GM23338 (cell line): ENCODE measurements around the gene SNRPA1. TPM values are rescaled to one million over a fixed set of nuclear protein-coding genes. Genes with fewer than 3 reads are reported as not detected.
A peak's percentile ranks its signal among the peaks of the same experiment; 100 is the strongest.

Source experiments
- ATAC-seq: fragments of 200-7000 bp; cut with Tn5 transposase; 3 replicates; pipeline ENCODE4 v1.9.1; 2020
- DNase-seq: peaks from one replicate; pipeline ENCODE4 v3.0.0-alpha.2; 2015; ENCODE audit warnings: low spot score
- H2AFZ ChIP-seq: fragments of 200-600 bp; sonication (generic); 2 replicates; pipeline ENCODE4 v1.8.0; 2016; ENCODE audit warnings: antibody characterized with exemption, mild to moderate bottlenecking, moderate library complexity
- H3F3A ChIP-seq: fragments of 200-600 bp; sonication (generic); replicated peaks from 2 replicates; pipeline ENCODE4 v1.8.0; 2017; ENCODE audit warnings: antibody characterized with exemption, mixed run types, low read depth
- H3K27ac ChIP-seq: fragments of 200-600 bp; sonication (generic); 2 replicates; pipeline ENCODE4 v1.6.1; 2016; ENCODE audit warnings: low read depth
- H3K27me3 ChIP-seq: fragments of 200-600 bp; sonication (generic); 2 replicates; pipeline ENCODE4 v1.8.0; 2016; ENCODE audit warnings: mild to moderate bottlenecking, mixed run types, moderate library complexity; ENCODE audit not compliant: insufficient read depth
- H3K36me3 ChIP-seq: fragments of 200-600 bp; sonication (generic); 2 replicates; pipeline ENCODE4 v1.8.0; 2016; ENCODE audit warnings: mild to moderate bottlenecking; ENCODE audit not compliant: insufficient read depth
- H3K4me1 ChIP-seq: fragments of 200-600 bp; sonication (generic); 2 replicates; pipeline ENCODE4 v1.8.0; 2016; ENCODE audit warnings: mild to moderate bottlenecking, moderate library complexity; ENCODE audit not compliant: insufficient read depth
- H3K4me2 ChIP-seq: fragments of 200-600 bp; sonication (generic); 2 replicates; pipeline ENCODE4 v1.7.1; 2017; ENCODE audit warnings: mixed run types
- H3K4me3 ChIP-seq: fragments of 200-600 bp; sonication (generic); 2 replicates; pipeline ENCODE4 v1.6.1; 2016; ENCODE audit warnings: mixed run types
- H3K79me2 ChIP-seq: fragments of 200-600 bp; sonication (generic); replicated peaks from 2 replicates; pipeline ENCODE4 v1.8.0; 2017; ENCODE audit warnings: mild to moderate bottlenecking; ENCODE audit not compliant: insufficient read depth
- H3K9me2 ChIP-seq: fragments of 200-600 bp; sonication (generic); 2 replicates; pipeline ENCODE4 v1.8.0; 2017; ENCODE audit not compliant: insufficient read depth
- H4K20me1 ChIP-seq: fragments of 200-600 bp; sonication (generic); replicated peaks from 2 replicates; pipeline ENCODE4 v1.8.0; 2017; ENCODE audit warnings: mild to moderate bottlenecking; ENCODE audit not compliant: insufficient read depth
- H3K27ac Mint-ChIP-seq: 2 replicates; pipeline ENCODE4 v1.8.0; 2020; ENCODE audit warnings: inconsistent platforms, mild to moderate bottlenecking, moderate library complexity, mixed read lengths
- H3K27me3 Mint-ChIP-seq: 3 replicates; pipeline ENCODE4 v1.8.0; 2022; ENCODE audit warnings: low read depth, mild to moderate bottlenecking, moderate library complexity, mixed read lengths, inconsistent platforms; ENCODE audit not compliant: insufficient read depth, poor library complexity
- H3K36me3 Mint-ChIP-seq: 3 replicates; pipeline ENCODE4 v1.8.0; 2021; ENCODE audit warnings: low read depth, mild to moderate bottlenecking, inconsistent platforms, moderate library complexity, mixed read lengths
- H3K4me1 Mint-ChIP-seq: 3 replicates; pipeline ENCODE4 v1.8.0; 2020; ENCODE audit warnings: mild to moderate bottlenecking, inconsistent platforms, mixed read lengths
- H3K4me3 Mint-ChIP-seq: 3 replicates; pipeline ENCODE4 v1.8.0; 2021; ENCODE audit warnings: moderate library complexity, mild to moderate bottlenecking, inconsistent platforms, mixed read lengths
- H3K9me3 Mint-ChIP-seq: 3 replicates; pipeline ENCODE4 v1.8.0; 2020; ENCODE audit warnings: moderate library complexity, mild to moderate bottlenecking, inconsistent platforms, mixed read lengths
- EZH2 ChIP-seq: fragments of 200-600 bp; sonication (generic); IDR thresholded peaks from one replicate; pipeline ENCODE4 v1.8.0; 2017; ENCODE audit warnings: antibody characterized with exemption, mild to moderate bottlenecking, low read depth; ENCODE audit not compliant: unreplicated experiment
- EZH2phosphoT487 ChIP-seq: fragments of 200-600 bp; sonication (generic); IDR thresholded peaks from one replicate; pipeline ENCODE4 v1.8.1; 2018; ENCODE audit warnings: antibody characterized with exemption; ENCODE audit not compliant: unreplicated experiment
- JUNB ChIP-seq: IDR thresholded peaks from one replicate; pipeline ENCODE4 v1.6.1; 2016; ENCODE audit warnings: antibody characterized with exemption; ENCODE audit not compliant: unreplicated experiment
- NANOG ChIP-seq: IDR thresholded peaks from 2 replicates; pipeline ENCODE4 v1.6.1; 2016; ENCODE audit warnings: antibody characterized with exemption, borderline replicate concordance
- STAT1 ChIP-seq: IDR thresholded peaks from one replicate; pipeline ENCODE4 v1.6.1; 2016; ENCODE audit warnings: antibody characterized with exemption; ENCODE audit not compliant: unreplicated experiment
- ZNF331 ChIP-seq: fragments of 250-450 bp; sonication (Bioruptor Pico); IDR thresholded peaks from 2 replicates; pipeline ENCODE4 v1.5.0; 2020; ENCODE audit warnings: low read depth, mild to moderate bottlenecking, moderate library complexity
- ZNF462 ChIP-seq: fragments of 250-450 bp; sonication (Bioruptor Pico); IDR thresholded peaks from 2 replicates; pipeline ENCODE4 v1.5.0; 2020; ENCODE audit warnings: mild to moderate bottlenecking, moderate library complexity
- polyA plus RNA-seq: library from polyadenylated mRNA; unstranded; fragments of >200 nt; fragmentation: Nextera tagmentation; extraction: Ambion mirVana; gene quantifications from 2 replicates; pipeline ENCODE4 v1.2.1, GENCODE V29; 2016
- total RNA-seq: library from RNA; depleted of rRNA; stranded (reverse); fragments of >200 nt; shearing (Covaris generic); gene quantifications from 2 replicates; pipeline ENCODE4 v1.2.3, GENCODE V29; 2014
- TF ChIP-seq, protein P1 (sequence below): IDR thresholded peaks from 2 replicates; pipeline ENCODE4 v1.6.1; 2016; ENCODE audit warnings: antibody characterized with exemption
- TF ChIP-seq, protein P2 (sequence below): IDR thresholded peaks from one replicate; pipeline ENCODE4 v1.6.1; 2018; ENCODE audit warnings: antibody characterized with exemption; ENCODE audit not compliant: unreplicated experiment

Gene SNRPA1
- total and polyA plus RNA-seq, 2 experiments from 2014 or later, result 170 to 361 TPM

DNA sequence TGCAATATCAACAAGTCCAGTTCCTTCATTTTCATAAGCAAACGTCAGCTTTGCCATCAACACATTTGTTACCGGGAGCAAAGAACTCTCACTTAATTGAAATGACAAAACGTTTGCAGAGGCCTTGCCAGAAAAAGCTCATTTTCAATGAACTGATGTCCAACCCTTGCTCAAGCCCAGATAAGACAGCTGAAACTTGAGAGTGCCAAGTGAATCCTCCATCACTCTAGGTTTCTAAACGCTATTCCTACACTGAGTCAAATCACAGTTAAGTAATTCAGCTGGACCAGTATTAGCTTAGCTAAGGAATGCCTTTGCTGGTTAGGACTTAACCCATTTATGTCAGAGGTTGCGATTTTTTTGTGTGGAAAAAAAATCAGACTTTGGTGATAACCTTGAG is 54.7 kb downstream of the SNRPA1 start:
- DNase-seq, result no peak
- Histone ChIP-seq H3K36me3 (0 out of 2 replicates have a peak, but pooled peaks cover under 1% of the 10 kb centered on the region), H3F3A (no peaks in the 10 kb centered on the region), H2AFZ (no peak overlapping the region), H3K27ac (no peak overlapping the region), H3K4me2 (0 out of 2 replicates have a peak overlapping the region, but pooled peaks have one; percentile 25), H3K79me2 (peaks cover 100% of the 10 kb centered on the region), H3K4me3 (no peak overlapping the region), H3K9me2 (no peaks in the 10 kb centered on the region), H3K4me1 (peaks cover 35% of the 10 kb centered on the region), H3K27me3 (no peaks in the 10 kb centered on the region), H4K20me1 (peaks cover 65% of the 10 kb centered on the region)
- Mint-ChIP-seq H3K27me3 (peaks cover 3% of the 10 kb centered on the region), H3K4me3 (no peak overlapping the region), H3K27ac (no peak overlapping the region), H3K36me3 (peaks cover 11% of the 10 kb centered on the region; the same call in 2 of the 3 replicates), H3K9me3 (no peaks in the 10 kb centered on the region), H3K4me1 (peaks cover 45% of the 10 kb centered on the region)
- no peak for ATAC-seq
- TF ChIP-seq EZH2, result no peak
- TF ChIP-seq ZNF462 (CRISPR knock-in tag), result no peak
- no peak for TF ChIP-seq EZH2phosphoT487
- no peak for TF ChIP-seq STAT1
- TF ChIP-seq JUNB, result no peak
- TF ChIP-seq, protein P1, sequence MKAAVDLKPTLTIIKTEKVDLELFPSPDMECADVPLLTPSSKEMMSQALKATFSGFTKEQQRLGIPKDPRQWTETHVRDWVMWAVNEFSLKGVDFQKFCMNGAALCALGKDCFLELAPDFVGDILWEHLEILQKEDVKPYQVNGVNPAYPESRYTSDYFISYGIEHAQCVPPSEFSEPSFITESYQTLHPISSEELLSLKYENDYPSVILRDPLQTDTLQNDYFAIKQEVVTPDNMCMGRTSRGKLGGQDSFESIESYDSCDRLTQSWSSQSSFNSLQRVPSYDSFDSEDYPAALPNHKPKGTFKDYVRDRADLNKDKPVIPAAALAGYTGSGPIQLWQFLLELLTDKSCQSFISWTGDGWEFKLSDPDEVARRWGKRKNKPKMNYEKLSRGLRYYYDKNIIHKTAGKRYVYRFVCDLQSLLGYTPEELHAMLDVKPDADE, result no peak
- no peak for TF ChIP-seq ZNF331 (CRISPR knock-in tag)
- TF ChIP-seq, protein P2, sequence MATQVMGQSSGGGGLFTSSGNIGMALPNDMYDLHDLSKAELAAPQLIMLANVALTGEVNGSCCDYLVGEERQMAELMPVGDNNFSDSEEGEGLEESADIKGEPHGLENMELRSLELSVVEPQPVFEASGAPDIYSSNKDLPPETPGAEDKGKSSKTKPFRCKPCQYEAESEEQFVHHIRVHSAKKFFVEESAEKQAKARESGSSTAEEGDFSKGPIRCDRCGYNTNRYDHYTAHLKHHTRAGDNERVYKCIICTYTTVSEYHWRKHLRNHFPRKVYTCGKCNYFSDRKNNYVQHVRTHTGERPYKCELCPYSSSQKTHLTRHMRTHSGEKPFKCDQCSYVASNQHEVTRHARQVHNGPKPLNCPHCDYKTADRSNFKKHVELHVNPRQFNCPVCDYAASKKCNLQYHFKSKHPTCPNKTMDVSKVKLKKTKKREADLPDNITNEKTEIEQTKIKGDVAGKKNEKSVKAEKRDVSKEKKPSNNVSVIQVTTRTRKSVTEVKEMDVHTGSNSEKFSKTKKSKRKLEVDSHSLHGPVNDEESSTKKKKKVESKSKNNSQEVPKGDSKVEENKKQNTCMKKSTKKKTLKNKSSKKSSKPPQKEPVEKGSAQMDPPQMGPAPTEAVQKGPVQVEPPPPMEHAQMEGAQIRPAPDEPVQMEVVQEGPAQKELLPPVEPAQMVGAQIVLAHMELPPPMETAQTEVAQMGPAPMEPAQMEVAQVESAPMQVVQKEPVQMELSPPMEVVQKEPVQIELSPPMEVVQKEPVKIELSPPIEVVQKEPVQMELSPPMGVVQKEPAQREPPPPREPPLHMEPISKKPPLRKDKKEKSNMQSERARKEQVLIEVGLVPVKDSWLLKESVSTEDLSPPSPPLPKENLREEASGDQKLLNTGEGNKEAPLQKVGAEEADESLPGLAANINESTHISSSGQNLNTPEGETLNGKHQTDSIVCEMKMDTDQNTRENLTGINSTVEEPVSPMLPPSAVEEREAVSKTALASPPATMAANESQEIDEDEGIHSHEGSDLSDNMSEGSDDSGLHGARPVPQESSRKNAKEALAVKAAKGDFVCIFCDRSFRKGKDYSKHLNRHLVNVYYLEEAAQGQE, result no peak
- no peak for TF ChIP-seq NANOG
